ENCODE results near the gene RHOJ.

DNA sequence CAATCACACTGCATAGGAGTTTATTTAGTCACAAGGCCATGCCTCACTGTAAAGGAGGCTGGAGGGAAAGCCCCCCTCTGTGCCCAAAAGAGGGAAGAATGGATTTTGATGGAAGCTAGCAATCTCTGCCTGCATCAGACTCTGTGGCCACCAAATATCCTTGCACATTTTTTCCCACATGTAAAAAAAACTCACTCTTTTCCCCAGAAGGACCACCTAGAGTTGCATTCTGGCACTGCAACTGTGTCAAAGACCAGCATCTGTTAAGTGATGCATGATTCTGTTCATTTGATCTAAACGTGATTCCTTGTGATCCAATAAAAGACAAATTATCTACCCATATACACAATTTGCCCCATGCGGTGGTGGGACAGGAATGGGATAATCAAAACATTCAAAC, 8.0 kb downstream of the RHOJ start:
- TF ChIP-seq, protein P1, sequence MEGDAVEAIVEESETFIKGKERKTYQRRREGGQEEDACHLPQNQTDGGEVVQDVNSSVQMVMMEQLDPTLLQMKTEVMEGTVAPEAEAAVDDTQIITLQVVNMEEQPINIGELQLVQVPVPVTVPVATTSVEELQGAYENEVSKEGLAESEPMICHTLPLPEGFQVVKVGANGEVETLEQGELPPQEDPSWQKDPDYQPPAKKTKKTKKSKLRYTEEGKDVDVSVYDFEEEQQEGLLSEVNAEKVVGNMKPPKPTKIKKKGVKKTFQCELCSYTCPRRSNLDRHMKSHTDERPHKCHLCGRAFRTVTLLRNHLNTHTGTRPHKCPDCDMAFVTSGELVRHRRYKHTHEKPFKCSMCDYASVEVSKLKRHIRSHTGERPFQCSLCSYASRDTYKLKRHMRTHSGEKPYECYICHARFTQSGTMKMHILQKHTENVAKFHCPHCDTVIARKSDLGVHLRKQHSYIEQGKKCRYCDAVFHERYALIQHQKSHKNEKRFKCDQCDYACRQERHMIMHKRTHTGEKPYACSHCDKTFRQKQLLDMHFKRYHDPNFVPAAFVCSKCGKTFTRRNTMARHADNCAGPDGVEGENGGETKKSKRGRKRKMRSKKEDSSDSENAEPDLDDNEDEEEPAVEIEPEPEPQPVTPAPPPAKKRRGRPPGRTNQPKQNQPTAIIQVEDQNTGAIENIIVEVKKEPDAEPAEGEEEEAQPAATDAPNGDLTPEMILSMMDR (IDR thresholded peaks at IDR 0.05): no peak
- TF ChIP-seq POLR2AphosphoS5 (IDR thresholded peaks at IDR 0.05) (no peak), POLR2A (IDR thresholded peaks at IDR 0.05) (no peak), EP300 (IDR thresholded peaks at IDR 0.05) (no peak)
